ENCODE data around the gene DHCR24.

DNA sequence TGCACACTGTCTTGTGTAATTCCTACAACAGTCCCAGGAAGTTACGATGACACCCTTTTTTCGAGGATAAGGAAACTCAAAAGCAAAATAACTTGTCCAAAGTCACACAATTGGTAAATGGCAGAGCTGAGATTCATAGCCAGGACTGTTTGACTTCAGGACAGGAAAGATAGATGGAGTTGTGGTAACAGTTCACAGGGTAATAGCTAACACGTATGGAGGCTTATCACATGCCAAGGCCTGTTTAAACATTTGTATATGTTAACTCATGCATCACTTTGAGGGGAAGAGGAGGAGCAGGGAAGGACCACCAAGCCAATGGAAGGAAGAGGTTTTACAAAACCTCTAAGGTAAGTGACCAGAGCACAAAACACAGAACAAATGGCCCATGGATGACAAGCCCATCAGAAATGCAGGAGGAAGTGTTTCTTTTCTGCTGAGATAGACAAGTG is 2.8 kb downstream of the DHCR24 start:
- TF ChIP-seq, protein P1, sequence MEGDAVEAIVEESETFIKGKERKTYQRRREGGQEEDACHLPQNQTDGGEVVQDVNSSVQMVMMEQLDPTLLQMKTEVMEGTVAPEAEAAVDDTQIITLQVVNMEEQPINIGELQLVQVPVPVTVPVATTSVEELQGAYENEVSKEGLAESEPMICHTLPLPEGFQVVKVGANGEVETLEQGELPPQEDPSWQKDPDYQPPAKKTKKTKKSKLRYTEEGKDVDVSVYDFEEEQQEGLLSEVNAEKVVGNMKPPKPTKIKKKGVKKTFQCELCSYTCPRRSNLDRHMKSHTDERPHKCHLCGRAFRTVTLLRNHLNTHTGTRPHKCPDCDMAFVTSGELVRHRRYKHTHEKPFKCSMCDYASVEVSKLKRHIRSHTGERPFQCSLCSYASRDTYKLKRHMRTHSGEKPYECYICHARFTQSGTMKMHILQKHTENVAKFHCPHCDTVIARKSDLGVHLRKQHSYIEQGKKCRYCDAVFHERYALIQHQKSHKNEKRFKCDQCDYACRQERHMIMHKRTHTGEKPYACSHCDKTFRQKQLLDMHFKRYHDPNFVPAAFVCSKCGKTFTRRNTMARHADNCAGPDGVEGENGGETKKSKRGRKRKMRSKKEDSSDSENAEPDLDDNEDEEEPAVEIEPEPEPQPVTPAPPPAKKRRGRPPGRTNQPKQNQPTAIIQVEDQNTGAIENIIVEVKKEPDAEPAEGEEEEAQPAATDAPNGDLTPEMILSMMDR (IDR thresholded peaks at IDR 0.05; ENCODE audit: extremely low read depth in 1 of 2, insufficient read depth in 1 of 2, low read depth in 1 of 2, low read length in 2 of 2) = no peak
- TF ChIP-seq JUN (IDR thresholded peaks at IDR 0.05; ENCODE audit: borderline replicate concordance, insufficient read depth, insufficient read length, low read depth) (no peak), EZH2 (IDR thresholded peaks at IDR 0.05; ENCODE audit: borderline replicate concordance, low read depth, low read length, severe bottlenecking) (no peak), POLR2A (IDR thresholded peaks at IDR 0.05; ENCODE audit: low read depth, low read length) (no peak), POLR2AphosphoS5 (IDR thresholded peaks at IDR 0.05; ENCODE audit: insufficient read depth, low read depth, low read length) (no peak)
- TF ChIP-seq, protein P2, sequence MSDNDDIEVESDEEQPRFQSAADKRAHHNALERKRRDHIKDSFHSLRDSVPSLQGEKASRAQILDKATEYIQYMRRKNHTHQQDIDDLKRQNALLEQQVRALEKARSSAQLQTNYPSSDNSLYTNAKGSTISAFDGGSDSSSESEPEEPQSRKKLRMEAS (IDR thresholded peaks at IDR 0.05; ENCODE audit: insufficient read depth, insufficient read length) = no peak

Data from endothelial cell of umbilical vein (primary cell).